Measurements from ENCODE around the gene DRAM1.

GRCh38 chr12:101959607-101960006, 82.2 kb downstream of the DRAM1 start:
- TF ChIP-seq EZH2phosphoT487 (IDR thresholded peaks at IDR 0.05; ENCODE audit: borderline replicate concordance, low read length), result no peak
- TF ChIP-seq, protein P1, sequence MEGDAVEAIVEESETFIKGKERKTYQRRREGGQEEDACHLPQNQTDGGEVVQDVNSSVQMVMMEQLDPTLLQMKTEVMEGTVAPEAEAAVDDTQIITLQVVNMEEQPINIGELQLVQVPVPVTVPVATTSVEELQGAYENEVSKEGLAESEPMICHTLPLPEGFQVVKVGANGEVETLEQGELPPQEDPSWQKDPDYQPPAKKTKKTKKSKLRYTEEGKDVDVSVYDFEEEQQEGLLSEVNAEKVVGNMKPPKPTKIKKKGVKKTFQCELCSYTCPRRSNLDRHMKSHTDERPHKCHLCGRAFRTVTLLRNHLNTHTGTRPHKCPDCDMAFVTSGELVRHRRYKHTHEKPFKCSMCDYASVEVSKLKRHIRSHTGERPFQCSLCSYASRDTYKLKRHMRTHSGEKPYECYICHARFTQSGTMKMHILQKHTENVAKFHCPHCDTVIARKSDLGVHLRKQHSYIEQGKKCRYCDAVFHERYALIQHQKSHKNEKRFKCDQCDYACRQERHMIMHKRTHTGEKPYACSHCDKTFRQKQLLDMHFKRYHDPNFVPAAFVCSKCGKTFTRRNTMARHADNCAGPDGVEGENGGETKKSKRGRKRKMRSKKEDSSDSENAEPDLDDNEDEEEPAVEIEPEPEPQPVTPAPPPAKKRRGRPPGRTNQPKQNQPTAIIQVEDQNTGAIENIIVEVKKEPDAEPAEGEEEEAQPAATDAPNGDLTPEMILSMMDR (IDR thresholded peaks at IDR 0.05; ENCODE audit: low read depth, low read length, poor library complexity, severe bottlenecking), result no peak
